Thyroid gland (tissue), 4 donors: ENCODE data around the gene CLDN19.

Source experiments
- POLR2A ChIP-seq, 2 donors: fragments of 450-650 bp; IDR thresholded peaks; one replicate each; pipeline ENCODE4 v1.6.1; 2017; ENCODE audit warnings: antibody characterized with exemption in 2 of 2, mild to moderate bottlenecking in 2 of 2, moderate library complexity in 1 of 2
- TF ChIP-seq, protein P1 (sequence below), 6 experiments: fragments of 200-600 bp in 3 of 6; fragments of 450-650 bp in 3 of 6; sonication (generic) in 3 of 6; IDR thresholded peaks; one replicate each; pipeline ENCODE4 v1.5.1; 2016 to 2019; ENCODE audit warnings: antibody characterized with exemption in 6 of 6, mild to moderate bottlenecking in 2 of 6, inconsistent platforms in 1 of 6, moderate library complexity in 1 of 6

DNA sequence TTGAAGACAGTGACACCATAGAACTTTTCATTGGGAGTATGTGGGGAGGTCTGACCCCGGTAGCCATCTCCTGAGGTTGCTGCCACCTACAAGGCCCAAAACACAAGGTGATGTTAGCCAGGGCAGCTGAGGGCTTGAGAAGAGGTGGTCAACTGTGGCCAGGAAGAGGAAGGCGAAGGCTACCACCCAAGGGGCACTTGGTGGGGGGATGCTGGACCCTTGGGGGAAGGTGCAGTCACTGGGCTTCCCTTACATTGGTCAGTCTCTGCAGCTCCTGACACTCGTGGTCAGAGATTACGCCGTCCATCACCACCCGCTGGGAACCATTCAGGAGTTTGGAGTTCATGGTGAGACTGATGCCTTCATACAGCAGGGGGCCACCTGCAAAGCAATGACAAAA lies 12.2 kb upstream of the CLDN19 start:
- TF ChIP-seq, protein P1, sequence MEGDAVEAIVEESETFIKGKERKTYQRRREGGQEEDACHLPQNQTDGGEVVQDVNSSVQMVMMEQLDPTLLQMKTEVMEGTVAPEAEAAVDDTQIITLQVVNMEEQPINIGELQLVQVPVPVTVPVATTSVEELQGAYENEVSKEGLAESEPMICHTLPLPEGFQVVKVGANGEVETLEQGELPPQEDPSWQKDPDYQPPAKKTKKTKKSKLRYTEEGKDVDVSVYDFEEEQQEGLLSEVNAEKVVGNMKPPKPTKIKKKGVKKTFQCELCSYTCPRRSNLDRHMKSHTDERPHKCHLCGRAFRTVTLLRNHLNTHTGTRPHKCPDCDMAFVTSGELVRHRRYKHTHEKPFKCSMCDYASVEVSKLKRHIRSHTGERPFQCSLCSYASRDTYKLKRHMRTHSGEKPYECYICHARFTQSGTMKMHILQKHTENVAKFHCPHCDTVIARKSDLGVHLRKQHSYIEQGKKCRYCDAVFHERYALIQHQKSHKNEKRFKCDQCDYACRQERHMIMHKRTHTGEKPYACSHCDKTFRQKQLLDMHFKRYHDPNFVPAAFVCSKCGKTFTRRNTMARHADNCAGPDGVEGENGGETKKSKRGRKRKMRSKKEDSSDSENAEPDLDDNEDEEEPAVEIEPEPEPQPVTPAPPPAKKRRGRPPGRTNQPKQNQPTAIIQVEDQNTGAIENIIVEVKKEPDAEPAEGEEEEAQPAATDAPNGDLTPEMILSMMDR (IDR thresholded peaks at IDR 0.05): no peak
- no peak for TF ChIP-seq POLR2A (IDR thresholded peaks at IDR 0.05)
